ENCODE measurements around the gene SKAP1. TPM values are rescaled to one million over a fixed set of nuclear protein-coding genes. Genes with fewer than 3 reads are reported as not detected.

Gene SKAP1
- total RNA-seq, 1 experiment from 2014 or later: 0.31 TPM

DNA sequence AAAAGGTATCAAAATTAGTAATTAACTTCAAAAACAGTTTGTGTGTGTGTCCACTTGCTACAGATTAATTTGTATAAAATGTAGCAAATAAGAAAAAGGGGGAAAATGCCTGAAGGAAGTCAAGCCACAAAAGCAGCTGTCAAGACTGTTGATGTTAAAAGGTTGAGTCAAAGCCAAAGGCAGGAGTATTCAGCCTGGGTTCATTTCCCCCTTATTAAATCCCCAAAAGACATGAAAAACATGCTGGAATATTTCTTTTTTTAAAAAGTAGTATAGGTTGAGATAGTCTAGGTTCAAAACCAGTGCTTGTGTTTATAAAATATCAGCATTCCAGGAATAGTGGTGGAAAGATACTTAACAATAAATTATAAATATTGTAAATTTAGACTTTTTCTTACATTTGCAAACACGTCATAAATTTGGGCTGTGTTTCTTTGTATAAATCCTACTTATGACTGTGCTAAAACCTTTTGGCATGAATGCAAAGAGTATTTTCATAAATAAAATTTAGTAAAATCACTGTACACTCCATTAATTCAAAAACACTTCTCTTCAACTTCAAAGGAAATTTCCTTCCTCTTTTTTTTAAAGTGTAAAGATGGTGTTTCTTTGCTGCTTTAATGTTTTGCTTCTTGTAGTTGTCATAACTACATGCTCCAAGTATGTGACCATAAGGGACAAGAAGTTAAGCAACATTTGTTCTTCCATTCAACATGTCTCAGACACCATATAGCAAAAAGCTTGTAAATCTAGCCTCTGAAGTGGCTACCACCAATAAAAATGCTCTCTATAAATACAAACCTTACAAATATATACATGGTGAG lies 72.0 kb downstream of the SKAP1 start:
- intact Hi-C loops (cut with micrococcal nuclease; ENCODE audit: unreplicated experiment): no loop called here
- no peak overlapping the region for H3K4me3 ChIP-seq
- H3K9me2 ChIP-seq (ENCODE audit: insufficient read depth): no peaks in the 10 kb centered on the region; the same call in 1 of the 2 replicates
- H4K20me1 ChIP-seq (ENCODE audit: insufficient read depth): no peaks in the 10 kb centered on the region
- BruUV-seq (replicated peaks): no TSS peak
- no peak for DNase-seq
- H3K27ac ChIP-seq: no peak overlapping the region
- H2AFZ ChIP-seq: no peak overlapping the region
- no peaks in the 10 kb centered on the region for H3K4me1 ChIP-seq (replicated peaks; ENCODE audit: insufficient read depth)
- no peaks in the 10 kb centered on the region for H3K27me3 ChIP-seq (ENCODE audit: insufficient read depth, low read depth)
- no peaks in the 10 kb centered on the region for H3F3A ChIP-seq (ENCODE audit: insufficient read depth, low read depth)
- POLR2A ChIA-PET (ENCODE audit: unreplicated experiment): no interaction called here
- no peaks in the 10 kb centered on the region for H3K9me3 ChIP-seq (ENCODE audit: insufficient read depth, low read depth)
- CTCF ChIA-PET: no interaction called here
- H3K79me2 ChIP-seq (ENCODE audit: low read depth): no peaks in the 10 kb centered on the region
- no peaks in the 10 kb centered on the region for H3K36me3 ChIP-seq (ENCODE audit: low read depth)
- H3K4me2 ChIP-seq: no peak overlapping the region
- TF ChIP-seq, protein P1, sequence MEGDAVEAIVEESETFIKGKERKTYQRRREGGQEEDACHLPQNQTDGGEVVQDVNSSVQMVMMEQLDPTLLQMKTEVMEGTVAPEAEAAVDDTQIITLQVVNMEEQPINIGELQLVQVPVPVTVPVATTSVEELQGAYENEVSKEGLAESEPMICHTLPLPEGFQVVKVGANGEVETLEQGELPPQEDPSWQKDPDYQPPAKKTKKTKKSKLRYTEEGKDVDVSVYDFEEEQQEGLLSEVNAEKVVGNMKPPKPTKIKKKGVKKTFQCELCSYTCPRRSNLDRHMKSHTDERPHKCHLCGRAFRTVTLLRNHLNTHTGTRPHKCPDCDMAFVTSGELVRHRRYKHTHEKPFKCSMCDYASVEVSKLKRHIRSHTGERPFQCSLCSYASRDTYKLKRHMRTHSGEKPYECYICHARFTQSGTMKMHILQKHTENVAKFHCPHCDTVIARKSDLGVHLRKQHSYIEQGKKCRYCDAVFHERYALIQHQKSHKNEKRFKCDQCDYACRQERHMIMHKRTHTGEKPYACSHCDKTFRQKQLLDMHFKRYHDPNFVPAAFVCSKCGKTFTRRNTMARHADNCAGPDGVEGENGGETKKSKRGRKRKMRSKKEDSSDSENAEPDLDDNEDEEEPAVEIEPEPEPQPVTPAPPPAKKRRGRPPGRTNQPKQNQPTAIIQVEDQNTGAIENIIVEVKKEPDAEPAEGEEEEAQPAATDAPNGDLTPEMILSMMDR (conservative IDR thresholded peaks at IDR 0.05): no peak

GRCh38 chr17:48356866-48357265 lies 73.1 kb downstream of the SKAP1 start:
- H3K4me3 ChIP-seq: no peak overlapping the region
- no TSS peak for BruUV-seq (replicated peaks)
- no peaks in the 10 kb centered on the region; the same call in 1 of the 2 replicates for H3K4me1 ChIP-seq (replicated peaks; ENCODE audit: insufficient read depth)
- H2AFZ ChIP-seq: no peak overlapping the region
- DNase-seq: no peak
- intact Hi-C loops (cut with micrococcal nuclease; ENCODE audit: unreplicated experiment): no loop called here
- ChIA-PET CTCF (no interaction called here), POLR2A (ENCODE audit: unreplicated experiment) (no interaction called here)
- no peaks in the 10 kb centered on the region; the same call in 1 of the 2 replicates for H3K9me2 ChIP-seq (ENCODE audit: insufficient read depth)
- no peaks in the 10 kb centered on the region for H3K36me3 ChIP-seq (ENCODE audit: low read depth)
- no peaks in the 10 kb centered on the region for H3K9me3 ChIP-seq (ENCODE audit: insufficient read depth, low read depth)
- no peak overlapping the region for H3K4me2 ChIP-seq
- H3F3A ChIP-seq (ENCODE audit: insufficient read depth, low read depth): no peaks in the 10 kb centered on the region
- H3K27ac ChIP-seq: no peak overlapping the region
- TF ChIP-seq, protein P1 (conservative IDR thresholded peaks at IDR 0.05): no peak
- no peak for TF ChIP-seq EZH2 (IDR thresholded peaks at IDR 0.05; ENCODE audit: low read depth)
- H3K79me2 ChIP-seq (ENCODE audit: low read depth): no peaks in the 10 kb centered on the region
- H4K20me1 ChIP-seq (ENCODE audit: insufficient read depth): no peaks in the 10 kb centered on the region
- H3K27me3 ChIP-seq (ENCODE audit: insufficient read depth, low read depth): no peaks in the 10 kb centered on the region

DNA sequence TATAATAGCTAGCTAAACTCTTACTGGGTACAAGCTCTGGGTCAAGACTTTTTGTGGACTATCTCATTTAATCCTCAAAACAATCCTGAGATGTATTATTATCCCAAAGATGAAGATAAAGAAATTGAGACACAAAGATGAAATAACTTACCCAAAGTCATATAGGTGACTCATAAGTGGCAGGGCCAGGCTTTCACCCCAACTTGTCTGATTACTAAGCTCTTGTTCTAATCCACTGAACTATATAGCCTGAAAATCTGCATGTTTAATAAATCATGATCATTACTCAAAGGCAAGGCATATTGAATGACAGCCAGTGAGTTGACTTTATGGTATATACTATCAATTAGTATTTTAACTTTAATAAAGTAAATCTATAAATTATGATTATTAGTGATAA lies 77.4 kb downstream of the SKAP1 start:
- Histone ChIP-seq H3K9me2 (ENCODE audit: insufficient read depth) (no peaks in the 10 kb centered on the region; the same call in 1 of the 2 replicates), H3K36me3 (ENCODE audit: low read depth) (no peaks in the 10 kb centered on the region), H3F3A (ENCODE audit: insufficient read depth, low read depth) (no peaks in the 10 kb centered on the region), H3K79me2 (ENCODE audit: low read depth) (no peaks in the 10 kb centered on the region), H3K4me2 (no peak overlapping the region), H3K27me3 (ENCODE audit: insufficient read depth, low read depth) (no peaks in the 10 kb centered on the region), H3K27ac (no peak overlapping the region), H3K9me3 (ENCODE audit: insufficient read depth, low read depth) (no peaks in the 10 kb centered on the region), H2AFZ (no peak overlapping the region), H3K4me3 (no peak overlapping the region), H4K20me1 (ENCODE audit: insufficient read depth) (no peaks in the 10 kb centered on the region), H3K4me1 (replicated peaks; ENCODE audit: insufficient read depth) (no peaks in the 10 kb centered on the region; the same call in 1 of the 2 replicates)
- DNase-seq: no peak
- BruUV-seq (replicated peaks): no TSS peak
- ChIA-PET CTCF (interaction anchor here (1.0 to 1.2 kb wide), 2 partner anchors 32 to 83 kb away, joined by 3 read pairs; no protein-coding TSS in a partner anchor), POLR2A (ENCODE audit: unreplicated experiment) (no interaction called here)
- intact Hi-C loops (cut with micrococcal nuclease; ENCODE audit: unreplicated experiment): loop anchor here (5.0 kb wide), 1 partner anchor 265 kb away; the partner anchor contains the start of gene HOXB8
- no peak for TF ChIP-seq EZH2 (IDR thresholded peaks at IDR 0.05; ENCODE audit: low read depth)
- TF ChIP-seq, protein P1 (conservative IDR thresholded peaks at IDR 0.05): no peak
